GM18511 (cell line): ENCODE measurements around the gene SWT1.

Experiments
- ATAC-seq: cut with Tn5 transposase; IDR thresholded peaks from one replicate; pipeline ENCODE4 v1.9.1; 2021; ENCODE audit warnings: mild to moderate bottlenecking, moderate library complexity; ENCODE audit not compliant: unreplicated experiment

Gene SWT1

GRCh38 chr1:185156854-185157598 lies at the start of gene SWT1, which contains the start of gene TRMT1L:
SWT1 (plus strand) TSS chr1:185157167; CDS start chr1:185160842, 3,675 bp downstream.
TRMT1L (minus strand) TSS chr1:185156953; CDS start chr1:185156712, 241 bp downstream.
- ATAC-seq = peak; percentile 91

DNA sequence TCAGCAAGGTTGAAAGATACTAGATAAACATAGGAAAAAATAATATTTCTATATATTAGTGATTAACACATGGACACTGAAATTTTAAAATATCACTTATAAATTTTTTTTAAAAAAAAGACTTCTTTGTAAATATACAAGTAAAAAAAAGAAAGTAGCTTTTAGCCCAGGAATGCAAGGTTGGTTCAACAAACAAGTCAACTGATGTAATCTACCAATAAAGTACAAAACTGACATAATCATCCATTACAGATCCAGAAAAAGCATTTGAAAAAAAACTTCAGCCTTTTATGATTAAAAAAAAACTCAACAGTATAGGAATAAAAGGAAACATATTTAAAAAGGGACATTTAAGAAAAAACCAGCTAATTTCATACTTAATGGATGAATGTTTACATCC lies 48.6 kb upstream of the SWT1 start:
- no peak for ATAC-seq

DNA sequence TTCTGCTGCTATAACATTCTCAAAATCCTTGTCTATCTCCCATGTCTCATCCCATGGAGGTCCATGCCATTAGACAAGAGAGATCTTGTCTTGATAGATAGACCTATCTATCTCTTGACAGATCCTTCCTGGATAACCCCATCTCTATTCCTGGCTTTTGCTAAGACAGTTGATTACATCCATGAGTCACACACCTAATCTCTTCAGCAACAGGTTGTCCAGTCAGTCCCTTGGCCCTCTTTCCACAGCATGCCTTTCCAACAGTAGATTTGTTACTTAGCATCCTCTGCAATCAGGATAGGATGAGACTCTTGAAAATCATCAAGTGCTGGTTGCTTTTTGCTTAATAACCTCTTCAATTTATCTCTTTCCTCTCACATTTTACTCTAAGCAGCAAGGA lies 46.8 kb upstream of the SWT1 start:
- no peak for ATAC-seq

DNA sequence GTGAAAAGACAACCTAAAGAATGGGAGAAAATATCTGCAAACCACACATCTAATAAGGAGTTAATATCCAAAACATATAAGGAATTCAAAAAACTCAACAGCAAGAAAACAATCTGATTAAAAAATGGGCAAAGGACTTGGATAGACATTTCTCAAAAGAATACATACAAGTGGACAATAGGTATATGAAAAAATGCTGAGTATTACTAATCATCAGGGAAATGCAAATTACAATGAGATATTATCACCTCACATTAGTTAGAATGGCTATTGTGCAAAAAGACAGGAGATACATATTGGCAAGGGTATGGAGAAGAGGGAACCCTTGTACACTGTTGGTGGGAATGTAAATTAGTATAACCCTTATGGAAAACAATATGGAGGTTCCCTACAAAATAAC lies 45.1 kb upstream of the SWT1 start:
- ATAC-seq = no peak

- ATAC-seq = no peak
Measured at GRCh38 chr1:185112356-185112755, 44.6 kb upstream of the SWT1 start.

GRCh38 chr1:185129708-185130107 lies 27.3 kb upstream of the SWT1 start:
- ATAC-seq = no peak

DNA sequence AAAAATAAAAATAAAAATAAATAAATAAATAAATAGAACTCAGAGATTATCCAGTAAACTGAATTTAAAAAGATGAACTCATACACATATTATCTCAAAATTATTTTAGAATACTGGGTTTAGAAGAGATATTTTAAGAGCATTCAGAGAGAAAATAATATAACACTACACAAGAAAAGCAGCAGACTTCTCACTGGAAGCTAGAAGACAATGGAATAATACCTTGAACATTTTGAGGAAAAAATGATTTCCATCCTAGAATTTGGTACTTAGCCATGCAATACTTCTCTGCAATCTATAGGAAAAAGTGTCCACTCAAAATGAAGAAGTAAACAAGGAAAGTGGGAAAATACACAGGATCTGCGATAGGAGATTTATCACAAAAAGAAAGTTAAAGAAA lies 24.4 kb upstream of the SWT1 start:
- no peak for ATAC-seq

DNA sequence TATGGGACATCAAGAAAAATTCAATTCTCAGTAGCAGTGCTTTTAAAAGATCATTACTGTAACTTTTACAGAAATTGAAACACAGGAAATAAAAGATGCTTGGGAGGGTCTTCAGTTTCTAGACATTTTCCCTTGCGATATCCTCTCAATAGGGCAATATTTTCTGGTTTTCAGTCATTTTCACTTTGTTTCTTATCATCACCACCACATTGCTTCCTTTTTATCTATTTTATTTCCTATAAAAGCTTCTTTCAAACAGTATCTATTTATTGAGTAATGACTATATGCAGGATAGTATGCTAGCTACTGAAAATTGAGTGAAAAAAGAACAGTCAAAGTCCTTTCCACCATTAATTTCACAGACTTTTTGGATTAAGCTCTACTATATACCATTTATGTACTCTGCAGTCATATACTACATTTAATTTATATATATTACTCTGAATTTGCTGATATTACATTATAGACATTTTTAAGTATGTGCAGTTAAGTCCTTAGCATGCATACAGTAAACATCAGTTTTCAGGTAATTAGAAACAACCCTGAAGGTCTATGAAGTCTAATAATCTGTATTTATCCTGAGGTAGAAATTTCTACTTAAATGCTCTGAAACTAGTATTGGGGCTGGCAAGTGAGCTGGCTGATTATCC lies 18.9 kb upstream of the SWT1 start:
- ATAC-seq = no peak

GRCh38 chr1:185139246-185139645 lies 17.7 kb upstream of the SWT1 start:
- no peak for ATAC-seq

- ATAC-seq = no peak
Measured at GRCh38 chr1:185144233-185144632, 12.7 kb upstream of the SWT1 start.

DNA sequence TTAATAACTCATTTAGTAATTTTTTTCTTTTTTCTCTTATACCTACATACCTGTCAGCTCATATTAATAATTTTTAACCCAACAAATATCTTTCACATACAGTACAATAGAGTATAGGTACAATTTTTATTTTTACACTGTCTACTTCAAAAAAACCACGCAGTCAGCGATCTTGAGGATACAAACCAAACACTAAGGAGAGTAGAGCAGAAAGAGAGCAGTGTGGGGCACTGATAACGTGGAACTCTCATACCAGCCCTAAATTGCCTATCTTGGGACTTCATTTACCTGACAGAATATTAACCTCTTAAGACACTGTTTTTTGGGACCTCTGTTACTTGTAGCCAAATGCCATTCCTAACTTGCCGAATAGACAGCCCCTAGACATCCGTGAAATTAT lies 5.8 kb upstream of the SWT1 start:
- no peak for ATAC-seq

DNA sequence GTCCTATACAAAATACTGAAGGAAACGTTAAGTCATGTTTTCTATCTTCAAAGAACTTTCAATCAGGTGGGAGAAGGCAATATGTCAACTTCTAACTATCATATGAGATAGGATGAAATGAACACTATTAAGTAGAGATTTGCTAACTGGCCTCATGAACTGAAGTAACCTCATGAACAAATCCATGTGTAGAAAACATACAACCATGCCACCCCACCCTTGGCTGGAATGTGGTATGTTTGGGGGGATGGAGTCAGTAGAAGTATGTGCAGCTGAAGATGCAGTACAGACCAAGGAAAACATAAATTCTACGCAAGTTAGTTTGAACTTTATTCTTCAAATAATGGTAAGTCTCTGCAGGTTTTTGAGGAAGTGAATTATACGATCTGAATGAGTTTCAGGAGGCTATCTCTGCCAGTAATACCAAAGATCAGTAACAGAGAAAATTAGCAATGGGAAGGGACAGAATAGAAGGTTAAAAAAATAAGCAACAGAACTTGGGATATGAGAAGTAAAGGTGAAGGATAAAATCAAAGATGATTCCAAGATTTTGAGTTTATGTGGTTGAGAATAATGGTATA lies 4.7 kb upstream of the SWT1 start:
- no peak for ATAC-seq

DNA sequence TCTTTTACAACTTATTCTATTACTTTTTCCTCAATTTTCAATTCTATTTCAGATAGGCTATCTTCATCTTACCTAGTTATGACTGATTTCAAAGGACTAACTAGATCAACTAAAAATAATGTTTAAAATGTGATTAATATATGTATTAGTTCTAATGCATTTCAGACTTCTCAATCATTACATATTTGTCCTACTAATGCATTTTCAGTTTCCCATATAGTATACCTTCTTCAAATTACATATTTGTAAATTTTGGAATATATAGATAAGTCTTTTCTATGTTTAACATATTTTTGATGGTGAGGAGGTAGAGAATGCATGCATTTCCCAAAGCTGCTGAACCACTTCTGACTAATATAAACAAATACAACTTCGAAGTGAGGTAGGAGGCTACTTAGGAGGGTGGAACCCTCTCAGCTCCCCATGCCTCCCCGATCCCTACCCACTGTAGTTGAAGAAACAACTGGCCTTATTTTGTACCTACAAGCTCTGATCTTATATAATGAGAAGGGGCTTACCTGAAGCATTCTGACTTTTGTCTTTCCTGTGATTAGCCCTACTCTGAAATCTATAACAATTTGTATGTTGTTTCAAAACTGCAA lies 2.0 kb upstream of the SWT1 start:
- no peak for ATAC-seq

GRCh38 chr1:185155600-185156287 lies 1.2 kb upstream of the SWT1 start:
- ATAC-seq = no peak

DNA sequence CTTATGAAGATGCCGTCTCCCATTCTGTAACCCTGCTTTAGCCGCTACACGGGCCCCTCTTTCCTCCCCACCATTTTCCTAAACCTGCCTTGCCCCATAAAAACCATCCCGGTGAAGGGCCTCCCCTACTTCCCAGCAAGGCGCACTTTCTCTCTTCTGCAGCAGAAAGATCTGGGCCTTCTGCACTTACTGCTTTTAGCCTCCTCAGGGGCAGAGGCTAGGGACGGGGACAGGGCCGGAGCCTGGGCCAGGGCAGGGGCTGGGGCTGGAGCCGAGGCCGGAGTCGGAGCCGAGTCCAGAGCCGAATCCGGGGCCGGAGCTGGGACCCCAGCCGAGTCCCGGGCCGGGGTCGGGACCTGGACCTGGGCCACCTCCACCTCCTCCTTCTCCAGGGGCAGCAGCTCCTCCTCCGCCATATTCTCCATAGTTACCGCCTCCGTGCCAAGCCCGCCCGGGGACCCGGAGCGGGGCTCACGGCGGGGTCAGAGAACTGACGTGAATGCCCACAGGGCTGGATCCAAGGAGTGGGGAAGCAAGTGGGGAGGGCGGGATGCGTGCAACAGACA lies 596 bp upstream of the SWT1 start:
- peak; percentile 37 for ATAC-seq

DNA sequence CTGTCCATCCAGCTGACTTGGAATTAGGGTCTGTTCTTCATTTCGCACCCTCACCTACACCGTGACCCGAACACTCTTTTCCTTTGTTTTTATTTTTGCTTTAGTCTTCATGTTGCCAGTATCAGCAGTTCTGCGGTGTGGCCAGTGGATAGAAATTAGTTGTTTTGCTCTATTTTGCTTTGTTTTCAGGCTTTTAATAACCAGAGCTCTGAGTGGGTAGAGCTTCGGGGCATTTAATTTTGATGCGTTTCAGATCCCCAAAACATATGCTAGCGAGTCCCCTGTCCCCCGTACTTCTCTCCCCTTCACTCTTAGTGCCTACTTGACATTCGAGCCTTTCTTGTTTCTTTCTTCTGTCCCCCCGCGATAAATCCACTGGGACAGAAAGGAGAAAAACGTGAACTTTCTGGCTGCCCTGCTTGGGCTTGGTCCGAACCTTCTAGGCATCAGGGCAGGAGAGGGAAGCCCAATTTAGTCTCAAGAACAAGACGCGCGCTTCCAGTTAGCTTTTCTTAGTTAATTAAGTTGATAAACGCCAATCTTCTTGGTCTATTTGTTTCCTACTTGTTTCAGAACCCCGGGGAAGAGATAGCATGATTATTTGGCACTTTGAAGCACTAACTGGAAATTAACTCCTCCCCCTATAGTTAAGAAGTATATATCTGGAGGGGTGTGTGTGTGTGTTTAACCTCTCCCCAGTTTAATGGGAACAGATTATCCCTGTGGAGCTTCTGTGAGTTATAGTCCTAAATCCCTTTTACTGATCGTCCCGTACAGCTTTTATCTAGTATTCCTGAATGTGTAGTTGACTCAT lies 839 bp downstream of the SWT1 start:
- ATAC-seq = no peak

DNA sequence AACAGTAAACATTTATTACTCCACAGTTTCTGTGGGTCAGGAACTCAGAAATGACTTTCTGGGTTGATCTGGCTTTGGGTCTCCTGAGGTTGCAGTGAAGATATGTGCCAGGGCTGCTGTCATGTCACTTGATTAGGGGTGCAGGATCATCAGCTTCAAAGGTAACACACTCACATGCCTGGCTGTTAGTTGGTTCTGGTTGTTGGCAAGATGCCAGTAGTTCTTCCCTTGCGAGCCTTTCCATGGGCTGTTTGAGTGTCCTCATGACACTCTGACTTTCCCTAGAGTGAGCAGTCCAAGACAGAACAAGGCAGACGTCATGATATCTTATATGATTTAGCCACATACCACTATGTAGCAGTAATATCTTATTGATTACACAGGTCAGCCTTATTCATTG lies 1.8 kb downstream of the SWT1 start:
- no peak for ATAC-seq

GRCh38 chr1:185159966-185160365 lies 3.0 kb downstream of the SWT1 start:
- no peak for ATAC-seq

- no peak for ATAC-seq
Measured at GRCh38 chr1:185162491-185162890, 5.5 kb downstream of the SWT1 start.

DNA sequence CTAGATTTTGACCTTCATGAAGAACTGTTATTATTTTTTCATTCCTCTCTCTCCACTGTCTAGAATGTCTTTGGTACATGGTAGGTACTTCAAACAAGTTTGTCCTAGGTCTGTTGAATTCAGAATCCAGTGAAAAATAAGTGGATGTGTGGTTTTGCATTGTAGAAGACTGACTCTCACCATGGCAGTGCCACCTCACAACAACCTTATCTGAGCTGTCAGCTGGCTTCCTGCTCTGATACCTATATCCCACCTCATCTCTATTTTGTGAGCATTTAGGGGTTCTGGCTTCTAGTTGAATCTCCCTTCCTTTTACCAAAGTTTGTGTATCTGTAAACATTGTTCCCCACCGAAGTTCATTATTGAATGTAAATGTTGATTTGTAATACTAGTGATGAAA lies 9.1 kb downstream of the SWT1 start:
- no peak for ATAC-seq
